ENCODE results near the gene RAB18.
A peak's percentile ranks its signal among the peaks of the same experiment; 100 is the strongest.
"Not testable (repeated sequence)": the region's sequence is repeated elsewhere in the genome, so short reads cannot be mapped to it uniquely, and the experiment has no call there.

RAB18 gene

GRCh38 chr10:27505537-27505936, 1.4 kb downstream of the RAB18 start:
- DNase-seq = not testable (repeated sequence)

- no peak for DNase-seq
Observed at GRCh38 chr10:27506280-27506679, 2.2 kb downstream of the RAB18 start.

GRCh38 chr10:27512548-27512947, 8.4 kb downstream of the RAB18 start:
- no peak for DNase-seq

- DNase-seq = no peak
Observed at GRCh38 chr10:27513451-27514191, 9.5 kb downstream of the RAB18 start.

GRCh38 chr10:27514243-27514642, 10.1 kb downstream of the RAB18 start:
- DNase-seq = no peak

- DNase-seq = no peak
Observed at GRCh38 chr10:27518261-27518660, 14.2 kb downstream of the RAB18 start.

- peak; percentile 18 to 46 for DNase-seq
Observed at GRCh38 chr10:27525819-27526218, 21.7 kb downstream of the RAB18 start.

- DNase-seq = no peak
Observed at GRCh38 chr10:27526242-27526641, 22.1 kb downstream of the RAB18 start.

- no peak for DNase-seq
Observed at GRCh38 chr10:27527666-27528295, 23.7 kb downstream of the RAB18 start.

GRCh38 chr10:27529010-27529783, 25.1 kb downstream of the RAB18 start:
- no peak for DNase-seq

- no peak for DNase-seq
Observed at GRCh38 chr10:27530477-27530876, 26.4 kb downstream of the RAB18 start.

- DNase-seq = no peak
Observed at GRCh38 chr10:27531336-27531847, 27.3 kb downstream of the RAB18 start.

GRCh38 chr10:27534161-27534700, 30.1 kb downstream of the RAB18 start:
- DNase-seq = no peak

GRCh38 chr10:27535317-27535716, 31.2 kb downstream of the RAB18 start:
- DNase-seq = no peak

- DNase-seq = peak; percentile 57 to 72
Observed at GRCh38 chr10:27536437-27536836, 32.3 kb downstream of the RAB18 start.

GRCh38 chr10:27537166-27537565, 33.1 kb downstream of the RAB18 start:
- DNase-seq = no peak

GRCh38 chr10:27537787-27538186, 33.7 kb downstream of the RAB18 start:
- DNase-seq = no peak

- DNase-seq = no peak
Observed at GRCh38 chr10:27540672-27541071, 36.6 kb downstream of the RAB18 start.

GRCh38 chr10:27541796-27542729, 38.0 kb downstream of the RAB18 start:
- DNase-seq = no peak

- no peak for DNase-seq
Observed at GRCh38 chr10:27542812-27543211, 38.7 kb downstream of the RAB18 start.

- DNase-seq = no peak
Observed at GRCh38 chr10:27547047-27547446, 42.9 kb downstream of the RAB18 start.

GRCh38 chr10:27547482-27547881, 43.4 kb downstream of the RAB18 start:
- DNase-seq = no peak

Measured in Kasumi-1 (cell line).